ENCODE data around the gene ST3GAL3.

Gene ST3GAL3

GRCh38 chr1:43861337-43861736 lies 154.0 kb downstream of the ST3GAL3 start:
- no peak for TF ChIP-seq CTCF (IDR thresholded peaks at IDR 0.05; ENCODE audit: insufficient read depth, low read depth, low read length, missing control alignments)
- DNase-seq (ENCODE audit: low read depth), result peak; percentile 90
- H3K4me3 ChIP-seq (ENCODE audit: low read length), result no peak overlapping the region

- DNase-seq (ENCODE audit: low read depth), result no peak
- no peak overlapping the region for H3K4me3 ChIP-seq (ENCODE audit: low read length)
- TF ChIP-seq CTCF (IDR thresholded peaks at IDR 0.05; ENCODE audit: insufficient read depth, low read depth, low read length, missing control alignments), result no peak
These were observed 154.8 kb downstream of the ST3GAL3 start for GRCh38 chr1:43861988-43862735.

GRCh38 chr1:43864111-43865045 lies 157.0 kb downstream of the ST3GAL3 start:
- no peak for DNase-seq (ENCODE audit: low read depth)
- no peak overlapping the region for H3K4me3 ChIP-seq (ENCODE audit: low read length)
- TF ChIP-seq CTCF (IDR thresholded peaks at IDR 0.05; ENCODE audit: insufficient read depth, low read depth, low read length, missing control alignments), result no peak

- no peak for TF ChIP-seq CTCF (IDR thresholded peaks at IDR 0.05; ENCODE audit: insufficient read depth, low read depth, low read length, missing control alignments)
- no peak for DNase-seq (ENCODE audit: low read depth)
- no peak overlapping the region for H3K4me3 ChIP-seq (ENCODE audit: low read length)
These were observed 158.9 kb downstream of the ST3GAL3 start for GRCh38 chr1:43866201-43866600.

- DNase-seq (ENCODE audit: low read depth), result peak; percentile 89
- H3K4me3 ChIP-seq (ENCODE audit: low read length), result no peak overlapping the region
- TF ChIP-seq CTCF (IDR thresholded peaks at IDR 0.05; ENCODE audit: insufficient read depth, low read depth, low read length, missing control alignments), result no peak
These were observed 160.8 kb downstream of the ST3GAL3 start for GRCh38 chr1:43867976-43868740.

- TF ChIP-seq CTCF (IDR thresholded peaks at IDR 0.05; ENCODE audit: insufficient read depth, low read depth, low read length, missing control alignments), result no peak
- no peak for DNase-seq (ENCODE audit: low read depth)
These were observed 161.4 kb downstream of the ST3GAL3 start for GRCh38 chr1:43868741-43869067.

More at GRCh38 chr1:43868741-43869067, 161.4 kb downstream of the ST3GAL3 start:
- H3K4me3 ChIP-seq (ENCODE audit: low read length), result no peak overlapping the region

All from epithelial cell of esophagus (primary cell).